IMR-90 (cell line): ENCODE results near the gene CALCOCO2. TPM values are rescaled to one million over a fixed set of nuclear protein-coding genes. Genes with fewer than 3 reads are reported as not detected.

Experiments
- ATAC-seq: fragments of 200-7000 bp; cut with Tn5 transposase; 2 replicates; pipeline ENCODE4 v1.9.1; 2020; ENCODE audit warnings: low read depth, mild to moderate bottlenecking, moderate library complexity
- BruUV-seq: library from RNA; stranded (reverse); fragments of 400-500 nt; replicated peaks from 2 replicates; lab custom pipeline; 2021; lab: Mats Ljungman, UMichigan
- CTCF ChIA-PET: fragments of 300-600 bp; formaldehyde crosslinking; extraction: SDS; loops from one replicate; lab custom pipeline; 2021; ENCODE audit warnings: antibody characterized with exemption; lab: Yijun Ruan, JAX
- POLR2A ChIA-PET: fragments of 300-600 bp; sonication (Branson Sonifier 250); formaldehyde crosslinking; loops from one replicate; lab custom pipeline; 2022; ENCODE audit warnings: antibody characterized with exemption; ENCODE audit not compliant: unreplicated experiment; lab: Charles Lee
- DNase-seq: peaks from one replicate; pipeline ENCODE4 v3.0.0; 2013
- H2AFZ ChIP-seq: replicated peaks from 2 replicates; pipeline ENCODE3; 2013; ENCODE audit warnings: low read length, mild to moderate bottlenecking; ENCODE audit not compliant: poor library complexity
- H2AK5ac ChIP-seq: 2 replicates; pipeline ENCODE4 v1.6.1; 2013; ENCODE audit warnings: low read depth, low read length, inconsistent platforms
- H2AK9ac ChIP-seq: replicated peaks from 2 replicates; pipeline ENCODE3; 2013; ENCODE audit warnings: mild to moderate bottlenecking, low read depth, low read length, moderate library complexity; ENCODE audit not compliant: poor library complexity
- H2BK120ac ChIP-seq: 2 replicates; pipeline ENCODE4 v1.6.1; 2013; ENCODE audit warnings: low read depth, low read length, inconsistent platforms
- H2BK15ac ChIP-seq: 3 replicates; pipeline ENCODE4 v1.6.1; 2013; ENCODE audit warnings: low read depth, low read length, inconsistent platforms
- H2BK20ac ChIP-seq: 2 replicates; pipeline ENCODE4 v1.6.1; 2013; ENCODE audit warnings: low read depth, mild to moderate bottlenecking, inconsistent platforms, low read length, moderate library complexity
- H2BK5ac ChIP-seq: 2 replicates; pipeline ENCODE4 v1.6.1; 2013; ENCODE audit warnings: mild to moderate bottlenecking, low read depth, low read length, inconsistent platforms; ENCODE audit not compliant: poor library complexity, severe bottlenecking
- H3K14ac ChIP-seq: replicated peaks from 2 replicates; pipeline ENCODE4 v1.6.1; 2013; ENCODE audit warnings: low read depth, low read length, inconsistent platforms
- H3K18ac ChIP-seq: 2 replicates; pipeline ENCODE4 v1.6.1; 2013; ENCODE audit warnings: low read depth, low read length, control low read depth
- H3K23ac ChIP-seq: 2 replicates; pipeline ENCODE4 v1.6.1; 2013; ENCODE audit warnings: low read depth, low read length, inconsistent platforms
- H3K27ac ChIP-seq: 2 replicates; pipeline ENCODE4 v1.5.1; 2013; ENCODE audit warnings: mild to moderate bottlenecking, control low read depth, low read length; ENCODE audit not compliant: insufficient read depth
- H3K27me3 ChIP-seq: 2 replicates; pipeline ENCODE4 v1.6.1; 2013; ENCODE audit warnings: low read length; ENCODE audit not compliant: control insufficient read depth, insufficient read depth
- H3K36me3 ChIP-seq: 2 replicates; pipeline ENCODE4 v1.6.1; 2013; ENCODE audit warnings: low read length, mixed read lengths; ENCODE audit not compliant: control insufficient read depth, insufficient read depth
- H3K4ac ChIP-seq: 2 replicates; pipeline ENCODE4 v1.6.1; 2013; ENCODE audit warnings: low read depth, low read length, inconsistent platforms
- H3K4me1 ChIP-seq: 2 replicates; pipeline ENCODE4 v1.6.1; 2013; ENCODE audit warnings: low read length, mixed read lengths; ENCODE audit not compliant: control insufficient read depth, insufficient read depth
- H3K4me2 ChIP-seq: 2 replicates; pipeline ENCODE4 v1.6.1; 2013; ENCODE audit warnings: low read depth, mild to moderate bottlenecking, control low read depth, low read length, moderate library complexity
- H3K4me3 ChIP-seq: 2 replicates; pipeline ENCODE4 v1.5.1; 2013; ENCODE audit warnings: low read depth, mild to moderate bottlenecking, control low read depth, low read length, moderate library complexity; ENCODE audit not compliant: insufficient read depth
- H3K56ac ChIP-seq: 2 replicates; pipeline ENCODE4 v1.6.1; 2013; ENCODE audit warnings: low read length, inconsistent platforms; ENCODE audit not compliant: insufficient read depth; ENCODE audit errors: extremely low read depth
- H3K79me1 ChIP-seq, 2 experiments: 2 replicates each; pipeline ENCODE4 v1.6.1; 2013; ENCODE audit warnings: low read length in 2 of 2, inconsistent platforms in 1 of 2, low read depth in 1 of 2
- H3K9ac ChIP-seq: 2 replicates; pipeline ENCODE4 v1.6.1; 2013; ENCODE audit warnings: low read depth, low read length, control low read depth
- H3K9me1 ChIP-seq: 2 replicates; pipeline ENCODE4 v1.6.1; 2013; ENCODE audit warnings: low read length, inconsistent platforms; ENCODE audit not compliant: insufficient read depth
- H3K9me3 ChIP-seq: 2 replicates; pipeline ENCODE4 v1.6.1; 2013; ENCODE audit warnings: low read length; ENCODE audit not compliant: control insufficient read depth, insufficient read depth
- H4K20me1 ChIP-seq: 2 replicates; pipeline ENCODE4 v1.6.1; 2013; ENCODE audit warnings: low read length, inconsistent platforms; ENCODE audit not compliant: insufficient read depth
- H4K5ac ChIP-seq: 2 replicates; pipeline ENCODE4 v1.6.1; 2013; ENCODE audit warnings: mild to moderate bottlenecking, low read depth, low read length, control low read depth
- H4K8ac ChIP-seq, 2 experiments: 2 replicates each; pipeline ENCODE4 v1.6.1; 2013; ENCODE audit warnings: low read depth in 2 of 2, low read length in 2 of 2, control low read depth in 1 of 2, inconsistent platforms in 1 of 2
- H4K91ac ChIP-seq: 2 replicates; pipeline ENCODE4 v1.6.1; 2013; ENCODE audit warnings: low read depth, low read length, inconsistent platforms; ENCODE audit not compliant: insufficient read depth
- CEBPB ChIP-seq: IDR thresholded peaks from 2 replicates; pipeline ENCODE4 v1.6.1; 2012; ENCODE audit warnings: low read depth, low read length, improper control_type of control experiment
- ELK1 ChIP-seq: fragments of 150-350 bp; IDR thresholded peaks from 2 replicates; pipeline ENCODE4 v1.6.1; 2016; ENCODE audit warnings: low read depth, mild to moderate bottlenecking, low read length, moderate library complexity, borderline replicate concordance
- WGBS, 2 experiments: methylation state at CpG; one replicate each; pipeline versions ENCODE4 v1.1.5 to v1.1.7; 2013; ENCODE audit warnings: missing lambda C conversion rate in 2 of 2; ENCODE audit not compliant: insufficient read length in 1 of 2; ENCODE audit errors: extremely low coverage in 2 of 2; 5-methylcytosine and 5-hydroxymethylcytosine counted together
- dilution Hi-C: fragments of 300-500 bp; cut with HindIII; formaldehyde crosslinking; loops from one replicate; pipeline ENCODE4 v1.14.3; 2018; ENCODE audit warnings: low sequenced_read_pairs; ENCODE audit not compliant: unreplicated experiment
- in situ Hi-C: fragments of 300-500 bp; cut with MboI; formaldehyde crosslinking; loops from 3 replicates; pipeline ENCODE4 v1.14.3; 2019; ENCODE audit warnings: low sequenced_read_pairs, inconsistent platforms, mixed read lengths
- intact Hi-C: fragments of 100-400 bp; cut with micrococcal nuclease; formaldehyde crosslinking; loops from 2 replicates; pipeline ENCODE4 v1.10.0; 2022
- polyA plus RNA-seq, 3 experiments: library from polyadenylated mRNA; depleted of rRNA; stranded (reverse); fragments of >200 nt; gene quantifications; 2 replicates each; pipeline ENCODE4 v1.2.3, GENCODE V29; 2012; ENCODE audit warnings: low replicate concordance in 1 of 3
- total RNA-seq: library from RNA; depleted of rRNA; stranded (reverse); fragments of >200 nt; gene quantifications from 2 replicates; pipeline ENCODE4 v1.2.3, GENCODE V29; 2012

Gene CALCOCO2
- total and polyA plus RNA-seq, 2 of the 4 experiments (the other 2 are of a cell fraction): 35.9 to 53.4 TPM

- Histone ChIP-seq H3K23ac (peak overlapping the region; percentile 5), H3K4me2 (peak overlapping the region; percentile 87), H4K20me1 (peaks cover 4% of the 10 kb centered on the region; the same call in 1 of the 2 replicates), H3K4me1 (peaks cover 12% of the 10 kb centered on the region), H3K14ac (peak overlapping the region; percentile 75; the same call in 1 of the 2 replicates), H3K27me3 (no peaks in the 10 kb centered on the region), H2BK5ac (peak overlapping the region; percentile 89), H2BK15ac (peak overlapping the region; percentile 10; the same call in 1 of the 3 replicates), H3K18ac (peak overlapping the region; percentile 30; the same call in 1 of the 2 replicates), H4K5ac (peak overlapping the region; percentile 33; the same call in 1 of the 2 replicates), H3K4ac (peak overlapping the region; percentile 43), H2AK5ac (peak overlapping the region; percentile 25; the same call in 1 of the 2 replicates), H2AFZ (no peak overlapping the region), H2BK20ac (peak overlapping the region; percentile 14; the same call in 1 of the 2 replicates), H3K79me1 (peaks cover 14 to 49% of the 10 kb centered on the region in 2 experiments), H4K91ac (peak overlapping the region; percentile 61; the same call in 1 of the 2 replicates), H3K9me1 (peaks cover 17% of the 10 kb centered on the region), H2AK9ac (no peak overlapping the region), H3K27ac (peak overlapping the region; percentile 46), H4K8ac (peak overlapping the region in 1 of 2 experiments; percentile 55; a peak in 2 of 4 replicates), H2BK120ac (peak overlapping the region; percentile 50), H3K9me3 (no peaks in the 10 kb centered on the region), H3K56ac (peak overlapping the region; percentile 44; the same call in 1 of the 2 replicates), H3K36me3 (peaks cover 3% of the 10 kb centered on the region), H3K4me3 (peak overlapping the region; percentile 51; the same call in 1 of the 2 replicates), H3K9ac (peak overlapping the region; percentile 46)
- ATAC-seq: peak; percentile 73
- no TSS peak for BruUV-seq
- intact Hi-C loops: no loop called here
- ChIA-PET CTCF (interaction anchor here (0.6 to 0.9 kb wide), 4 partner anchors 27 to 358 kb away, joined by 4 to 5 read pairs (median 5); no protein-coding TSS in a partner anchor), POLR2A (no interaction called here)
- peak; percentile 76 for DNase-seq
- in situ Hi-C loops: no loop called here
- no CpG with 5 or more reads among the region's 3 CpGs for WGBS, 2 experiments
- peak; percentile 94 for TF ChIP-seq CEBPB
- no peak for TF ChIP-seq ELK1
- dilution Hi-C loops: no loop called here
Measured at GRCh38 chr17:48841395-48841831, 10.6 kb downstream of the CALCOCO2 start.
